Measurements from ENCODE around the gene CDH23. TPM values are rescaled to one million over a fixed set of nuclear protein-coding genes. Genes with fewer than 3 reads are reported as not detected.
A peak's percentile ranks its signal among the peaks of the same experiment; 100 is the strongest.

Gene CDH23
- total and polyA plus RNA-seq, 10 of the 15 experiments (the other 5 are each of a cell fraction or from before 2014, with no cell fraction given), result 0.09 to 0.40 (median 0.15) TPM; not detected in 1

DNA sequence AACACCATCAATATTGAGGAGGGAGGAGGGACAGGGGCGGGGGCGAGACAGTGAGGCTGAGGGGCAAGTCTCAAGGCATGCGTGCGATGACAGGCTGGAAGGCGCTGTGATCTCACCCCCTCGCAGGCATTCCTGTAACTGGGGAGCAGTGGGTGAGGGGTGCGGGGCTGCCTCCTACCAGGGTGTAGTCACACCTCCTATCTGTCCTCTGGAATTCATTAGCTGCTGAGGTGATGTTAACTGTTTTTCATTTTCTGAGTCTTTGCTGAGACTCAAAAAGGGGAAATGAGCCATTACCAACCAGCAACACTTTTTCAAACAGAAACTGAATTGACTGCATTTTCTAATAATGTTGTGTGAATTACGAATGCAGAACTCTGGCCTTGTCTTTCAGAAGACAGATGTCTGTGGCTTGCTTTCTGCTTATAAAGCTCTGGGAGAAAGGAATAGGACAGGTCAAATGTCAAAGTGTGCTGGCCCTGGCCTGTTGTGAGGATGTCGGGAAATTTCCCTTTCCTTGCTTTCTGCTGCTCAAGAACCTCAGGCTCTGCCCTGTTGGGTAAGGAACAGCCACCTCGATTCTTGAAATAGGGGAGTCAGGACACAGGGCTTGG is 23.7 kb upstream of the CDH23 start (continued):
- TF ChIP-seq FOS (IDR thresholded peaks at IDR 0.05; ENCODE audit: borderline replicate concordance, extremely low read depth, insufficient read length), result no peak
- peak; percentile 75; the same call in 1 of the 2 replicates for TF ChIP-seq BMI1 (IDR thresholded peaks at IDR 0.05; ENCODE audit: borderline replicate concordance)
- peak; percentile 83 for TF ChIP-seq ZNF384 (IDR thresholded peaks at IDR 0.05; ENCODE audit: borderline replicate concordance, low read depth, low read length)
- peak; percentile 67 for TF ChIP-seq SMAD1 (IDR thresholded peaks at IDR 0.05; ENCODE audit: low read depth, partially characterized antibody)
- TF ChIP-seq ASH2L (IDR thresholded peaks at IDR 0.05; ENCODE audit: borderline replicate concordance, low read depth), result no peak
- TF ChIP-seq GABPA (IDR thresholded peaks at IDR 0.05; ENCODE audit: low read depth), result no peak
- no peak for TF ChIP-seq CBX3 (IDR thresholded peaks at IDR 0.05; ENCODE audit: borderline replicate concordance, low read depth)
- TF ChIP-seq SIX5 (IDR thresholded peaks at IDR 0.05; ENCODE audit: low read depth, low read length, severe bottlenecking), result no peak
- no peak for TF ChIP-seq PAX8 (IDR thresholded peaks at IDR 0.05)
- no peak for TF ChIP-seq SIN3A (IDR thresholded peaks at IDR 0.05; ENCODE audit: low read depth, low read length)
- TF ChIP-seq RAD21 (IDR thresholded peaks at IDR 0.05; ENCODE audit: insufficient read depth, low read depth, low read length), result no peak
- no peak for TF ChIP-seq YBX1 (IDR thresholded peaks at IDR 0.05)
- no peak for TF ChIP-seq SUZ12 (IDR thresholded peaks at IDR 0.05; ENCODE audit: unreplicated experiment)
- peak; percentile 97 to 98 for TF ChIP-seq IKZF2 (IDR thresholded peaks at IDR 0.05)
- TF ChIP-seq STAT3 (IDR thresholded peaks at IDR 0.05; ENCODE audit: low read depth, low read length), result no peak
- no peak for TF ChIP-seq CHD4 (IDR thresholded peaks at IDR 0.05)
- TF ChIP-seq SUPT20H (IDR thresholded peaks at IDR 0.05; ENCODE audit: borderline replicate concordance, control insufficient read depth, low read depth, low read length), result no peak
- no peak for TF ChIP-seq TAF1 (IDR thresholded peaks at IDR 0.05; ENCODE audit: borderline replicate concordance, low read depth, low read length)
- no peak for TF ChIP-seq RBBP5 (conservative IDR thresholded peaks at IDR 0.05)
- no peak for TF ChIP-seq ZZZ3 (IDR thresholded peaks at IDR 0.05; ENCODE audit: control insufficient read depth, insufficient read length, low read depth)
- peak; percentile 89 for TF ChIP-seq IRF4 (IDR thresholded peaks at IDR 0.05; ENCODE audit: low read depth, low read length)
- no peak for TF ChIP-seq ELK1 (IDR thresholded peaks at IDR 0.05; ENCODE audit: low read depth, low read length)
- TF ChIP-seq ZNF622 (IDR thresholded peaks at IDR 0.05), result no peak
- no peak for TF ChIP-seq NRF1 (conservative IDR thresholded peaks at IDR 0.05; ENCODE audit: low read depth, low read length)
- TF ChIP-seq PML (IDR thresholded peaks at IDR 0.05; ENCODE audit: low read length), result no peak
- no peak for TF ChIP-seq IRF5 (IDR thresholded peaks at IDR 0.05; ENCODE audit: borderline replicate concordance)
- TF ChIP-seq NBN (IDR thresholded peaks at IDR 0.05), result peak; percentile 97
- no peak for TF ChIP-seq CEBPZ (IDR thresholded peaks at IDR 0.05; ENCODE audit: low read depth, low read length)
- no peak for TF ChIP-seq EGR1 (IDR thresholded peaks at IDR 0.05; ENCODE audit: borderline replicate concordance in 1 of 2, low read depth in 2 of 2, low read length in 2 of 2)

All from GM12878 (cell line).